HEK293 (cell line): ENCODE data around the gene EXTL1.

Experiments
- BCL6B ChIP-seq: fragments of 450-650 bp; formaldehyde crosslinking; IDR thresholded peaks from 2 replicates; pipeline ENCODE4 v1.5.1; 2017; ENCODE audit warnings: missing biosample characterization, missing genetic modification characterization
- ELK4 ChIP-seq: IDR thresholded peaks from 2 replicates; pipeline ENCODE4 v1.6.1; 2011; ENCODE audit warnings: mild to moderate bottlenecking, low read depth, low read length, borderline replicate concordance
- GFI1B ChIP-seq: fragments of 450-650 bp; formaldehyde crosslinking; IDR thresholded peaks from 2 replicates; pipeline ENCODE4 v1.5.1; 2016; ENCODE audit warnings: missing biosample characterization, missing genetic modification characterization
- KLF1 ChIP-seq: fragments of 450-650 bp; formaldehyde crosslinking; IDR thresholded peaks from 2 replicates; pipeline ENCODE4 v1.5.1; 2016; ENCODE audit warnings: missing biosample characterization, missing genetic modification characterization
- KLF8 ChIP-seq: fragments of 450-650 bp; formaldehyde crosslinking; IDR thresholded peaks from 2 replicates; pipeline ENCODE4 v1.5.1; 2016; ENCODE audit warnings: missing biosample characterization, missing genetic modification characterization
- OVOL3 ChIP-seq: fragments of 450-650 bp; formaldehyde crosslinking; IDR thresholded peaks from 2 replicates; pipeline ENCODE4 v1.5.1; 2016; ENCODE audit warnings: missing biosample characterization, missing genetic modification characterization
- SETDB1 ChIP-seq: IDR thresholded peaks from one replicate; pipeline ENCODE4 v1.6.1; 2017; ENCODE audit warnings: mild to moderate bottlenecking, low read length, moderate library complexity, mixed read lengths; ENCODE audit not compliant: insufficient read length
- YY1 ChIP-seq: fragments of 450-650 bp; formaldehyde crosslinking; IDR thresholded peaks from 2 replicates; pipeline ENCODE4 v1.5.1; 2018; ENCODE audit warnings: missing biosample characterization, missing genetic modification characterization
- YY2 ChIP-seq: fragments of 450-650 bp; formaldehyde crosslinking; IDR thresholded peaks from 2 replicates; pipeline ENCODE4 v1.5.1; 2016; ENCODE audit warnings: missing biosample characterization, missing genetic modification characterization
- ZBTB17 ChIP-seq: fragments of 450-650 bp; formaldehyde crosslinking; IDR thresholded peaks from 2 replicates; pipeline ENCODE4 v1.5.1; 2016; ENCODE audit warnings: missing biosample characterization, missing genetic modification characterization
- ZBTB48 ChIP-seq: fragments of 450-650 bp; formaldehyde crosslinking; IDR thresholded peaks from 2 replicates; pipeline ENCODE4 v1.5.1; 2016; ENCODE audit warnings: missing biosample characterization, missing genetic modification characterization
- ZNF112 ChIP-seq: fragments of 450-650 bp; formaldehyde crosslinking; IDR thresholded peaks from 2 replicates; pipeline ENCODE4 v1.5.0; 2017; ENCODE audit warnings: missing biosample characterization, missing genetic modification characterization
- ZNF274 ChIP-seq, 2 experiments: fragments of 200-500 bp in 1 of 2; fragments of 450-650 bp in 1 of 2; sonication (Bioruptor generic) in 1 of 2; formaldehyde crosslinking in 1 of 2; IDR thresholded peaks; 2 replicates each; pipeline versions ENCODE4 v1.5.1 to v1.6.1; 2014 to 2016; ENCODE audit warnings: borderline replicate concordance in 1 of 2, inconsistent platforms in 1 of 2, low read length in 1 of 2, missing biosample characterization in 1 of 2, missing genetic modification characterization in 1 of 2
- ZNF362 ChIP-seq: fragments of 450-650 bp; formaldehyde crosslinking; IDR thresholded peaks from 2 replicates; pipeline ENCODE4 v1.5.1; 2016; ENCODE audit warnings: missing biosample characterization, missing genetic modification characterization
- ZNF555 ChIP-seq: fragments of 450-650 bp; formaldehyde crosslinking; conservative IDR thresholded peaks from 2 replicates; pipeline ENCODE4 v1.5.1; 2017; ENCODE audit warnings: missing biosample characterization, mild to moderate bottlenecking, missing genetic modification characterization, inconsistent platforms
- ZNF623 ChIP-seq: fragments of 450-650 bp; formaldehyde crosslinking; IDR thresholded peaks from 2 replicates; pipeline ENCODE4 v1.5.1; 2016; ENCODE audit warnings: missing biosample characterization, missing genetic modification characterization
- ZNF747 ChIP-seq: fragments of 450-650 bp; formaldehyde crosslinking; IDR thresholded peaks from 2 replicates; pipeline ENCODE4 v1.5.1; 2016; ENCODE audit warnings: missing biosample characterization, missing genetic modification characterization
- ZSCAN30 ChIP-seq: fragments of 450-650 bp; IDR thresholded peaks from 2 replicates; pipeline ENCODE4 v1.5.1; 2018; ENCODE audit warnings: missing biosample characterization, mild to moderate bottlenecking, missing genetic modification characterization, moderate library complexity
- ZXDB ChIP-seq: fragments of 450-650 bp; formaldehyde crosslinking; IDR thresholded peaks from 2 replicates; pipeline ENCODE4 v1.5.1; 2016; ENCODE audit warnings: missing biosample characterization, missing genetic modification characterization
- TF ChIP-seq, protein P1 (sequence below): fragments of 450-650 bp; formaldehyde crosslinking; IDR thresholded peaks from 2 replicates; pipeline ENCODE4 v1.5.0; 2017; ENCODE audit warnings: missing biosample characterization, missing genetic modification characterization, borderline replicate concordance
- TF ChIP-seq, protein P2 (sequence below): fragments of 450-650 bp; formaldehyde crosslinking; IDR thresholded peaks from 2 replicates; pipeline ENCODE4 v1.5.1; 2016; ENCODE audit warnings: missing biosample characterization, missing genetic modification characterization
- TF ChIP-seq, protein P3 (sequence below): fragments of 450-650 bp; formaldehyde crosslinking; IDR thresholded peaks from 2 replicates; pipeline ENCODE4; 2016; ENCODE audit warnings: missing biosample characterization, missing genetic modification characterization
- TF ChIP-seq, protein P4 (sequence below): fragments of 450-650 bp; formaldehyde crosslinking; IDR thresholded peaks from 2 replicates; pipeline ENCODE4 v1.5.1; 2017; ENCODE audit warnings: missing biosample characterization, missing genetic modification characterization
- TF ChIP-seq, protein P5 (sequence below): fragments of 450-650 bp; formaldehyde crosslinking; IDR thresholded peaks from 2 replicates; pipeline ENCODE4 v1.5.1; 2016; ENCODE audit warnings: missing biosample characterization, missing genetic modification characterization

EXTL1 gene

GRCh38 chr1:25997828-25998761, 23.5 kb upstream of the EXTL1 start, which contains the start of gene PAFAH2 (continued):
- TF ChIP-seq, protein P1, sequence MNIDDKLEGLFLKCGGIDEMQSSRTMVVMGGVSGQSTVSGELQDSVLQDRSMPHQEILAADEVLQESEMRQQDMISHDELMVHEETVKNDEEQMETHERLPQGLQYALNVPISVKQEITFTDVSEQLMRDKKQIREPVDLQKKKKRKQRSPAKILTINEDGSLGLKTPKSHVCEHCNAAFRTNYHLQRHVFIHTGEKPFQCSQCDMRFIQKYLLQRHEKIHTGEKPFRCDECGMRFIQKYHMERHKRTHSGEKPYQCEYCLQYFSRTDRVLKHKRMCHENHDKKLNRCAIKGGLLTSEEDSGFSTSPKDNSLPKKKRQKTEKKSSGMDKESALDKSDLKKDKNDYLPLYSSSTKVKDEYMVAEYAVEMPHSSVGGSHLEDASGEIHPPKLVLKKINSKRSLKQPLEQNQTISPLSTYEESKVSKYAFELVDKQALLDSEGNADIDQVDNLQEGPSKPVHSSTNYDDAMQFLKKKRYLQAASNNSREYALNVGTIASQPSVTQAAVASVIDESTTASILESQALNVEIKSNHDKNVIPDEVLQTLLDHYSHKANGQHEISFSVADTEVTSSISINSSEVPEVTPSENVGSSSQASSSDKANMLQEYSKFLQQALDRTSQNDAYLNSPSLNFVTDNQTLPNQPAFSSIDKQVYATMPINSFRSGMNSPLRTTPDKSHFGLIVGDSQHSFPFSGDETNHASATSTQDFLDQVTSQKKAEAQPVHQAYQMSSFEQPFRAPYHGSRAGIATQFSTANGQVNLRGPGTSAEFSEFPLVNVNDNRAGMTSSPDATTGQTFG (tag by site-specific recombination) = peak; percentile 97
- TF ChIP-seq BCL6B (peak; percentile 78), ELK4 (no peak), KLF1 (tag by site-specific recombination) (peak; percentile 90), KLF8 (tag by site-specific recombination) (peak; percentile 99), GFI1B (tag by site-specific recombination) (peak; percentile 93), ZNF274 (IDR thresholded peaks at IDR 0.05; ENCODE audit: low read length) (no peak), ZNF274 (tag by site-specific recombination; IDR thresholded peaks at IDR 0.05; ENCODE audit: borderline replicate concordance) (no peak), ZBTB48 (tag by site-specific recombination) (peak; percentile 85), ZBTB17 (tag by site-specific recombination) (peak; percentile 96), OVOL3 (peak; percentile 92), ZSCAN30 (tag by site-specific recombination) (peak; percentile 98), ZXDB (tag by site-specific recombination) (peak; percentile 97), ZNF623 (tag by site-specific recombination) (peak; percentile 56), ZNF747 (tag by site-specific recombination) (peak; percentile 93; the same call in 1 of the 2 replicates), SETDB1 (no peak), ZNF555 (tag by site-specific recombination) (no peak), YY1 (tag by site-specific recombination) (peak; percentile 97), ZNF112 (no peak), YY2 (peak; percentile 93), ZNF362 (peak; percentile 39; the same call in 1 of the 2 replicates)
- TF ChIP-seq, protein P2, sequence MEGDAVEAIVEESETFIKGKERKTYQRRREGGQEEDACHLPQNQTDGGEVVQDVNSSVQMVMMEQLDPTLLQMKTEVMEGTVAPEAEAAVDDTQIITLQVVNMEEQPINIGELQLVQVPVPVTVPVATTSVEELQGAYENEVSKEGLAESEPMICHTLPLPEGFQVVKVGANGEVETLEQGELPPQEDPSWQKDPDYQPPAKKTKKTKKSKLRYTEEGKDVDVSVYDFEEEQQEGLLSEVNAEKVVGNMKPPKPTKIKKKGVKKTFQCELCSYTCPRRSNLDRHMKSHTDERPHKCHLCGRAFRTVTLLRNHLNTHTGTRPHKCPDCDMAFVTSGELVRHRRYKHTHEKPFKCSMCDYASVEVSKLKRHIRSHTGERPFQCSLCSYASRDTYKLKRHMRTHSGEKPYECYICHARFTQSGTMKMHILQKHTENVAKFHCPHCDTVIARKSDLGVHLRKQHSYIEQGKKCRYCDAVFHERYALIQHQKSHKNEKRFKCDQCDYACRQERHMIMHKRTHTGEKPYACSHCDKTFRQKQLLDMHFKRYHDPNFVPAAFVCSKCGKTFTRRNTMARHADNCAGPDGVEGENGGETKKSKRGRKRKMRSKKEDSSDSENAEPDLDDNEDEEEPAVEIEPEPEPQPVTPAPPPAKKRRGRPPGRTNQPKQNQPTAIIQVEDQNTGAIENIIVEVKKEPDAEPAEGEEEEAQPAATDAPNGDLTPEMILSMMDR (tag by site-specific recombination) = peak; percentile 100
- TF ChIP-seq, protein P3, sequence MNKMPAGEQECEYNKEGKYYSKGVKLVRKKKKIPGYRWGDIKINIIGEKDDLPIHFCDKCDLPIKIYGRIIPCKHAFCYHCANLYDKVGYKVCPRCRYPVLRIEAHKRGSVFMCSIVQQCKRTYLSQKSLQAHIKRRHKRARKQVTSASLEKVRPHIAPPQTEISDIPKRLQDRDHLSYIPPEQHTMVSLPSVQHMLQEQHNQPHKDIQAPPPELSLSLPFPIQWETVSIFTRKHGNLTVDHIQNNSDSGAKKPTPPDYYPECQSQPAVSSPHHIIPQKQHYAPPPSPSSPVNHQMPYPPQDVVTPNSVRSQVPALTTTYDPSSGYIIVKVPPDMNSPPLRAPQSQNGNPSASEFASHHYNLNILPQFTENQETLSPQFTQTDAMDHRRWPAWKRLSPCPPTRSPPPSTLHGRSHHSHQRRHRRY = peak; percentile 93
- TF ChIP-seq, protein P4, sequence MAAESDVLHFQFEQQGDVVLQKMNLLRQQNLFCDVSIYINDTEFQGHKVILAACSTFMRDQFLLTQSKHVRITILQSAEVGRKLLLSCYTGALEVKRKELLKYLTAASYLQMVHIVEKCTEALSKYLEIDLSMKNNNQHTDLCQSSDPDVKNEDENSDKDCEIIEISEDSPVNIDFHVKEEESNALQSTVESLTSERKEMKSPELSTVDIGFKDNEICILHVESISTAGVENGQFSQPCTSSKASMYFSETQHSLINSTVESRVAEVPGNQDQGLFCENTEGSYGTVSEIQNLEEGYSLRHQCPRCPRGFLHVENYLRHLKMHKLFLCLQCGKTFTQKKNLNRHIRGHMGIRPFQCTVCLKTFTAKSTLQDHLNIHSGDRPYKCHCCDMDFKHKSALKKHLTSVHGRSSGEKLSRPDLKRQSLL = peak; percentile 49; the same call in 1 of the 2 replicates
- TF ChIP-seq, protein P5, sequence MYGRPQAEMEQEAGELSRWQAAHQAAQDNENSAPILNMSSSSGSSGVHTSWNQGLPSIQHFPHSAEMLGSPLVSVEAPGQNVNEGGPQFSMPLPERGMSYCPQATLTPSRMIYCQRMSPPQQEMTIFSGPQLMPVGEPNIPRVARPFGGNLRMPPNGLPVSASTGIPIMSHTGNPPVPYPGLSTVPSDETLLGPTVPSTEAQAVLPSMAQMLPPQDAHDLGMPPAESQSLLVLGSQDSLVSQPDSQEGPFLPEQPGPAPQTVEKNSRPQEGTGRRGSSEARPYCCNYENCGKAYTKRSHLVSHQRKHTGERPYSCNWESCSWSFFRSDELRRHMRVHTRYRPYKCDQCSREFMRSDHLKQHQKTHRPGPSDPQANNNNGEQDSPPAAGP = peak; percentile 99
